MM.1S (cell line): ENCODE results near the gene CFAP74.

ENCODE experiments used
- DNase-seq: peaks from one replicate; pipeline ENCODE4 v3.0.0-alpha.2; 2015
- H2AFZ ChIP-seq: fragments of 300-600 bp; sonication (generic); 2 replicates; pipeline ENCODE4 v1.6.0; 2016; ENCODE audit warnings: antibody characterized with exemption, low read length
- H3F3A ChIP-seq: fragments of 300-600 bp; sonication (generic); 2 replicates; pipeline ENCODE4 v1.6.1; 2016; ENCODE audit warnings: mild to moderate bottlenecking, antibody characterized with exemption, low read length, moderate library complexity, mixed read lengths; ENCODE audit not compliant: insufficient read depth
- H3K27ac ChIP-seq: fragments of 300-600 bp; sonication (generic); 2 replicates; pipeline ENCODE4 v1.5.1; 2016; ENCODE audit warnings: mild to moderate bottlenecking, low read length
- H3K27me3 ChIP-seq: fragments of 300-600 bp; sonication (generic); replicated peaks from 2 replicates; pipeline ENCODE4 v1.6.0; 2016; ENCODE audit warnings: low read length; ENCODE audit not compliant: insufficient read depth
- H3K36me3 ChIP-seq: fragments of 300-600 bp; sonication (generic); replicated peaks from 2 replicates; pipeline ENCODE4 v1.6.1; 2016; ENCODE audit warnings: mild to moderate bottlenecking, low read length, mixed read lengths; ENCODE audit not compliant: insufficient read depth
- H3K4me1 ChIP-seq: fragments of 300-600 bp; sonication (generic); 2 replicates; pipeline ENCODE4 v1.6.1; 2016; ENCODE audit warnings: low read length, mixed read lengths
- H3K4me2 ChIP-seq: fragments of 300-600 bp; sonication (generic); 2 replicates; pipeline ENCODE4 v1.6.0; 2016; ENCODE audit warnings: low read depth, low read length
- H3K4me3 ChIP-seq: fragments of 300-600 bp; sonication (generic); 2 replicates; pipeline ENCODE4 v1.5.1; 2016; ENCODE audit warnings: low read length, mixed read lengths
- H3K79me2 ChIP-seq: fragments of 300-600 bp; sonication (generic); 2 replicates; pipeline ENCODE4 v1.6.1; 2016; ENCODE audit warnings: mixed run types, low read length, mixed read lengths
- H3K9ac ChIP-seq: fragments of 300-600 bp; sonication (generic); 2 replicates; pipeline ENCODE4 v1.6.1; 2016; ENCODE audit warnings: low read length, mixed read lengths
- H3K9me2 ChIP-seq: fragments of 300-600 bp; sonication (generic); replicated peaks from 2 replicates; pipeline ENCODE4 v1.6.1; 2016; ENCODE audit warnings: mild to moderate bottlenecking, low read length, mixed read lengths; ENCODE audit not compliant: insufficient read depth
- H3K9me3 ChIP-seq: fragments of 300-600 bp; sonication (generic); replicated peaks from 2 replicates; pipeline ENCODE4 v1.6.1; 2016; ENCODE audit warnings: mild to moderate bottlenecking, low read length, mixed read lengths; ENCODE audit not compliant: insufficient read depth
- H4K20me1 ChIP-seq: fragments of 300-600 bp; sonication (generic); 2 replicates; pipeline ENCODE4 v1.6.1; 2016; ENCODE audit warnings: mild to moderate bottlenecking, low read length, moderate library complexity, mixed read lengths; ENCODE audit not compliant: insufficient read depth
- EZH2 ChIP-seq: fragments of 300-600 bp; sonication (generic); optimal IDR thresholded peaks from 2 replicates; pipeline ENCODE3; 2017; ENCODE audit warnings: low read depth, mild to moderate bottlenecking, antibody characterized with exemption, low read length, mixed read lengths
- EZH2phosphoT487 ChIP-seq: fragments of 300-600 bp; sonication (generic); IDR thresholded peaks from 2 replicates; pipeline ENCODE4 v1.6.1; 2018; ENCODE audit warnings: antibody characterized with exemption, low read length
- TF ChIP-seq, protein P1 (sequence below): fragments of 300-600 bp; sonication (generic); IDR thresholded peaks from 2 replicates; pipeline ENCODE4 v1.5.1; 2016; ENCODE audit warnings: antibody characterized with exemption, low read length, mixed read lengths

Gene CFAP74

GRCh38 chr1:1966071-1966740 is 37.4 kb downstream of the CFAP74 start:
- Histone ChIP-seq H2AFZ (no peak overlapping the region), H3F3A (no peaks in the 10 kb centered on the region), H3K27me3 (peaks cover 79% of the 10 kb centered on the region), H3K9ac (no peak overlapping the region), H3K36me3 (no peaks in the 10 kb centered on the region), H3K9me2 (no peaks in the 10 kb centered on the region), H3K4me2 (no peak overlapping the region), H3K9me3 (no peaks in the 10 kb centered on the region), H3K79me2 (no peaks in the 10 kb centered on the region), H4K20me1 (no peaks in the 10 kb centered on the region), H3K4me1 (no peaks in the 10 kb centered on the region), H3K27ac (no peak overlapping the region), H3K4me3 (no peak overlapping the region)
- TF ChIP-seq, protein P1, sequence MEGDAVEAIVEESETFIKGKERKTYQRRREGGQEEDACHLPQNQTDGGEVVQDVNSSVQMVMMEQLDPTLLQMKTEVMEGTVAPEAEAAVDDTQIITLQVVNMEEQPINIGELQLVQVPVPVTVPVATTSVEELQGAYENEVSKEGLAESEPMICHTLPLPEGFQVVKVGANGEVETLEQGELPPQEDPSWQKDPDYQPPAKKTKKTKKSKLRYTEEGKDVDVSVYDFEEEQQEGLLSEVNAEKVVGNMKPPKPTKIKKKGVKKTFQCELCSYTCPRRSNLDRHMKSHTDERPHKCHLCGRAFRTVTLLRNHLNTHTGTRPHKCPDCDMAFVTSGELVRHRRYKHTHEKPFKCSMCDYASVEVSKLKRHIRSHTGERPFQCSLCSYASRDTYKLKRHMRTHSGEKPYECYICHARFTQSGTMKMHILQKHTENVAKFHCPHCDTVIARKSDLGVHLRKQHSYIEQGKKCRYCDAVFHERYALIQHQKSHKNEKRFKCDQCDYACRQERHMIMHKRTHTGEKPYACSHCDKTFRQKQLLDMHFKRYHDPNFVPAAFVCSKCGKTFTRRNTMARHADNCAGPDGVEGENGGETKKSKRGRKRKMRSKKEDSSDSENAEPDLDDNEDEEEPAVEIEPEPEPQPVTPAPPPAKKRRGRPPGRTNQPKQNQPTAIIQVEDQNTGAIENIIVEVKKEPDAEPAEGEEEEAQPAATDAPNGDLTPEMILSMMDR: no peak
- TF ChIP-seq EZH2: no peak
- no peak for TF ChIP-seq EZH2phosphoT487
- DNase-seq: peak; percentile 2

DNA sequence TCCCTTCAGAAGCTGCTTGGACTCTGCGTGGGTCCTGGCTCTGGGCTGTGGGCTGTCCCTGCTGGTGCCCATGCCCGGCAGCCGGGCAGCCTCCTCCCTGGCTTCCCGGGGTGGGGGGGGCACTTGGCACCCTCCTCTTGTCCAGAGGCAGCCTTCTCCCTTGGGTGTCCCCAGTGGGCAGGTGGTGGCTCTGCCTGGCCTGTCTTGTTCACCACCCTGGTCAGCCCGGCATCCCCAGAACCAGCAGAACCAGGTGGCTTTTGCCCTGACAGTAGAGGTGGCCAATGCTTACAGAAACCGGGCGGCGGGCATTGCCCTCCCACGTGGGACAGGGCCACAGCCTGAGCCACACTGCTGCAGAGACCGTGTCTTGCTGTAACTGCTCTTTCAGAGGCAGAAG is 38.0 kb downstream of the CFAP74 start:
- DNase-seq: no peak
- H3K36me3 ChIP-seq: no peaks in the 10 kb centered on the region
- no peak overlapping the region for H3K27ac ChIP-seq
- no peaks in the 10 kb centered on the region for H3K9me3 ChIP-seq
- H3K9ac ChIP-seq: no peak overlapping the region
- H4K20me1 ChIP-seq: no peaks in the 10 kb centered on the region
- peaks cover 86% of the 10 kb centered on the region for H3K27me3 ChIP-seq
- no peak overlapping the region for H3K4me3 ChIP-seq
- no peaks in the 10 kb centered on the region for H3F3A ChIP-seq
- TF ChIP-seq EZH2 (no peak), EZH2phosphoT487 (no peak)
- TF ChIP-seq, protein P1: no peak
- H3K4me1 ChIP-seq: no peaks in the 10 kb centered on the region
- no peaks in the 10 kb centered on the region for H3K9me2 ChIP-seq
- H2AFZ ChIP-seq: no peak overlapping the region
- no peaks in the 10 kb centered on the region for H3K79me2 ChIP-seq
- no peak overlapping the region for H3K4me2 ChIP-seq

GRCh38 chr1:1964811-1965210 is 38.8 kb downstream of the CFAP74 start:
- Histone ChIP-seq H3K27ac (no peak overlapping the region), H3K4me1 (no peaks in the 10 kb centered on the region), H3K27me3 (peaks cover 90% of the 10 kb centered on the region), H3K9me2 (no peaks in the 10 kb centered on the region), H3F3A (no peaks in the 10 kb centered on the region), H3K9ac (no peak overlapping the region), H3K9me3 (no peaks in the 10 kb centered on the region), H4K20me1 (no peaks in the 10 kb centered on the region), H3K4me2 (no peak overlapping the region), H2AFZ (no peak overlapping the region), H3K79me2 (no peaks in the 10 kb centered on the region), H3K4me3 (no peak overlapping the region), H3K36me3 (no peaks in the 10 kb centered on the region)
- DNase-seq: no peak
- TF ChIP-seq EZH2phosphoT487 (no peak), EZH2 (no peak)
- TF ChIP-seq, protein P1: no peak
